SK-N-SH treated with all-trans-retinoic acid at 6 μM for 48 hours (cell line): ENCODE data around the gene BRICD5.

Experiments
- ATAC-seq: fragments of 200-7000 bp; cut with Tn5 transposase; 3 replicates; pipeline ENCODE4 v1.9.1; 2020; ENCODE audit warnings: mild to moderate bottlenecking, moderate library complexity
- ARNTL ChIP-seq: fragments of 450-650 bp; formaldehyde crosslinking; IDR thresholded peaks from 2 replicates; pipeline ENCODE4 v1.5.0; 2020; ENCODE audit warnings: low read depth, mild to moderate bottlenecking, moderate library complexity, borderline replicate concordance
- CREB5 ChIP-seq: fragments of 250-450 bp; sonication (Bioruptor Pico); IDR thresholded peaks from 2 replicates; pipeline ENCODE4 v1.5.1; 2020; ENCODE audit warnings: low read depth, mild to moderate bottlenecking, moderate library complexity
- CSDC2 ChIP-seq: fragments of 250-450 bp; sonication (Bioruptor Pico); IDR thresholded peaks from 2 replicates; pipeline ENCODE4 v1.5.0; 2020; ENCODE audit warnings: mild to moderate bottlenecking, moderate library complexity
- ESRRG ChIP-seq: fragments of 250-450 bp; sonication (Bioruptor Pico); IDR thresholded peaks from 2 replicates; pipeline ENCODE4 v1.6.1; 2021; ENCODE audit warnings: mild to moderate bottlenecking
- ISL1 ChIP-seq: fragments of 250-450 bp; sonication (Bioruptor Pico); IDR thresholded peaks from 2 replicates; pipeline ENCODE4 v2.1.2; 2022; ENCODE audit warnings: mild to moderate bottlenecking, moderate library complexity
- OSR1 ChIP-seq: fragments of 250-450 bp; sonication (Bioruptor Pico); IDR thresholded peaks from 2 replicates; pipeline ENCODE4 v1.8.0; 2022; ENCODE audit warnings: moderate library complexity, mild to moderate bottlenecking, inconsistent platforms
- PATZ1 ChIP-seq: fragments of 250-450 bp; sonication (Bioruptor Pico); IDR thresholded peaks from 2 replicates; pipeline ENCODE4 v1.8.0; 2020; ENCODE audit warnings: mild to moderate bottlenecking, moderate library complexity, borderline replicate concordance
- PPARA ChIP-seq: fragments of 250-450 bp; sonication (Bioruptor Pico); IDR thresholded peaks from 2 replicates; pipeline ENCODE4 v1.5.0; 2020; ENCODE audit warnings: mild to moderate bottlenecking, borderline replicate concordance
- TCF4 ChIP-seq: fragments of 250-450 bp; sonication (Bioruptor Pico); IDR thresholded peaks from 2 replicates; pipeline ENCODE4 v1.8.0; 2021; ENCODE audit warnings: mild to moderate bottlenecking, moderate library complexity, borderline replicate concordance
- TOX ChIP-seq: fragments of 250-450 bp; sonication (Bioruptor Pico); IDR thresholded peaks from 2 replicates; pipeline ENCODE4 v1.8.0; 2021; ENCODE audit warnings: mild to moderate bottlenecking, moderate library complexity, borderline replicate concordance
- TSHZ2 ChIP-seq: fragments of 250-450 bp; sonication (Bioruptor Pico); IDR thresholded peaks from 2 replicates; pipeline ENCODE4 v1.5.0; 2020; ENCODE audit warnings: mild to moderate bottlenecking, moderate library complexity
- ZC3H10 ChIP-seq: fragments of 250-450 bp; sonication (Bioruptor Pico); IDR thresholded peaks from 2 replicates; pipeline ENCODE4 v1.5.1; 2021; ENCODE audit warnings: mild to moderate bottlenecking, moderate library complexity
- ZFP3 ChIP-seq: fragments of 250-450 bp; sonication (Bioruptor Pico); IDR thresholded peaks from 2 replicates; pipeline ENCODE4 v1.5.0; 2020; ENCODE audit warnings: mild to moderate bottlenecking, moderate library complexity
- ZNF565 ChIP-seq: fragments of 450-650 bp; formaldehyde crosslinking; conservative IDR thresholded peaks from 2 replicates; pipeline ENCODE4 v1.5.0; 2020; ENCODE audit warnings: low read depth, mild to moderate bottlenecking, moderate library complexity
- ZNF70 ChIP-seq: fragments of 450-650 bp; formaldehyde crosslinking; IDR thresholded peaks from 2 replicates; pipeline ENCODE4 v1.5.0; 2020; ENCODE audit warnings: mild to moderate bottlenecking, moderate library complexity
- ZNF8 ChIP-seq: fragments of 450-650 bp; formaldehyde crosslinking; IDR thresholded peaks from 2 replicates; pipeline ENCODE4 v1.5.0; 2020; ENCODE audit warnings: mild to moderate bottlenecking, moderate library complexity
- TF ChIP-seq, protein P1 (sequence below): fragments of 250-450 bp; sonication (Bioruptor Pico); IDR thresholded peaks from 2 replicates; pipeline ENCODE4 v1.8.0; 2021; ENCODE audit warnings: low read depth, mild to moderate bottlenecking, moderate library complexity, borderline replicate concordance
- TF ChIP-seq, protein P2 (sequence below): fragments of 250-450 bp; sonication (Bioruptor Pico); IDR thresholded peaks from 2 replicates; pipeline ENCODE4 v1.5.1; 2021; ENCODE audit warnings: mild to moderate bottlenecking, moderate library complexity

BRICD5 gene

GRCh38 chr16:2232094-2232990 lies 21.7 kb upstream of the BRICD5 start:
- no peak for ATAC-seq
- no peak for TF ChIP-seq ISL1 (CRISPR knock-in tag)
- no peak for TF ChIP-seq TSHZ2
- no peak for TF ChIP-seq ZFP3 (CRISPR knock-in tag)
- TF ChIP-seq, protein P1, sequence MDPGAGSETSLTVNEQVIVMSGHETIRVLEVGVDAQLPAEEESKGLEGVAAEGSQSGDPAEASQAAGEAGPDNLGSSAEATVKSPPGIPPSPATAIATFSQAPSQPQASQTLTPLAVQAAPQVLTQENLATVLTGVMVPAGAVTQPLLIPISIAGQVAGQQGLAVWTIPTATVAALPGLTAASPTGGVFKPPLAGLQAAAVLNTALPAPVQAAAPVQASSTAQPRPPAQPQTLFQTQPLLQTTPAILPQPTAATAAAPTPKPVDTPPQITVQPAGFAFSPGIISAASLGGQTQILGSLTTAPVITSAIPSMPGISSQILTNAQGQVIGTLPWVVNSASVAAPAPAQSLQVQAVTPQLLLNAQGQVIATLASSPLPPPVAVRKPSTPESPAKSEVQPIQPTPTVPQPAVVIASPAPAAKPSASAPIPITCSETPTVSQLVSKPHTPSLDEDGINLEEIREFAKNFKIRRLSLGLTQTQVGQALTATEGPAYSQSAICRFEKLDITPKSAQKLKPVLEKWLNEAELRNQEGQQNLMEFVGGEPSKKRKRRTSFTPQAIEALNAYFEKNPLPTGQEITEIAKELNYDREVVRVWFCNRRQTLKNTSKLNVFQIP (CRISPR knock-in tag) = no peak
- no peak for TF ChIP-seq CREB5 (CRISPR knock-in tag)
- no peak for TF ChIP-seq ZNF8 (CRISPR knock-in tag)
- TF ChIP-seq ARNTL (CRISPR knock-in tag) = no peak
- TF ChIP-seq CSDC2 (CRISPR knock-in tag) = no peak
- TF ChIP-seq, protein P2, sequence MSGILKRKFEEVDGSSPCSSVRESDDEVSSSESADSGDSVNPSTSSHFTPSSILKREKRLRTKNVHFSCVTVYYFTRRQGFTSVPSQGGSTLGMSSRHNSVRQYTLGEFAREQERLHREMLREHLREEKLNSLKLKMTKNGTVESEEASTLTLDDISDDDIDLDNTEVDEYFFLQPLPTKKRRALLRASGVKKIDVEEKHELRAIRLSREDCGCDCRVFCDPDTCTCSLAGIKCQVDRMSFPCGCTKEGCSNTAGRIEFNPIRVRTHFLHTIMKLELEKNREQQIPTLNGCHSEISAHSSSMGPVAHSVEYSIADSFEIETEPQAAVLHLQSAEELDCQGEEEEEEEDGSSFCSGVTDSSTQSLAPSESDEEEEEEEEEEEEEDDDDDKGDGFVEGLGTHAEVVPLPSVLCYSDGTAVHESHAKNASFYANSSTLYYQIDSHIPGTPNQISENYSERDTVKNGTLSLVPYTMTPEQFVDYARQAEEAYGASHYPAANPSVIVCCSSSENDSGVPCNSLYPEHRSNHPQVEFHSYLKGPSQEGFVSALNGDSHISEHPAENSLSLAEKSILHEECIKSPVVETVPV (CRISPR knock-in tag) = no peak
- no peak for TF ChIP-seq ESRRG (CRISPR knock-in tag)
- TF ChIP-seq PATZ1 (CRISPR knock-in tag) = no peak
- no peak for TF ChIP-seq ZNF70 (CRISPR knock-in tag)
- TF ChIP-seq OSR1 (CRISPR knock-in tag) = no peak
- TF ChIP-seq ZNF565 (CRISPR knock-in tag) = no peak
- TF ChIP-seq PPARA (CRISPR knock-in tag) = no peak

- ATAC-seq = no peak
- TF ChIP-seq ESRRG (CRISPR knock-in tag) (no peak), TCF4 (CRISPR knock-in tag) (no peak), PPARA (CRISPR knock-in tag) (no peak), ISL1 (CRISPR knock-in tag) (no peak), TSHZ2 (no peak), ZNF70 (CRISPR knock-in tag) (no peak), ZC3H10 (CRISPR knock-in tag) (no peak), OSR1 (CRISPR knock-in tag) (no peak), ARNTL (CRISPR knock-in tag) (no peak), TOX (no peak), ZFP3 (CRISPR knock-in tag) (no peak), ZNF565 (CRISPR knock-in tag) (no peak)
- TF ChIP-seq, protein P2 (CRISPR knock-in tag) = no peak
- TF ChIP-seq, protein P1 (CRISPR knock-in tag) = no peak
Measured at GRCh38 chr16:2231016-2231931, 20.6 kb upstream of the BRICD5 start.
